ENCODE data around the gene SNX10.

SNX10 gene

GRCh38 chr7:26409661-26410547 is 118.2 kb downstream of the SNX10 start:
- no peak for DNase-seq

GRCh38 chr7:26413007-26413691 is 121.5 kb downstream of the SNX10 start:
- no peak for DNase-seq

GRCh38 chr7:26416004-26416403 is 124.3 kb downstream of the SNX10 start:
- DNase-seq = no peak

GRCh38 chr7:26417911-26418413 is 126.3 kb downstream of the SNX10 start:
- DNase-seq = no peak

GRCh38 chr7:26419198-26419597 is 127.5 kb downstream of the SNX10 start:
- DNase-seq = no peak

- DNase-seq = no peak
Measured at GRCh38 chr7:26420422-26421019, 128.9 kb downstream of the SNX10 start.

GRCh38 chr7:26422761-26423160 is 131.1 kb downstream of the SNX10 start:
- DNase-seq = no peak

- no peak for DNase-seq
Measured at GRCh38 chr7:26423436-26423835, 131.8 kb downstream of the SNX10 start.
